ENCODE results near the gene UST. TPM values are rescaled to one million over a fixed set of nuclear protein-coding genes. Genes with fewer than 3 reads are reported as not detected.

UST gene
- total RNA-seq, 4 donors from 2014 or later = 9.6 to 34.6 (median 25.9) TPM

DNA sequence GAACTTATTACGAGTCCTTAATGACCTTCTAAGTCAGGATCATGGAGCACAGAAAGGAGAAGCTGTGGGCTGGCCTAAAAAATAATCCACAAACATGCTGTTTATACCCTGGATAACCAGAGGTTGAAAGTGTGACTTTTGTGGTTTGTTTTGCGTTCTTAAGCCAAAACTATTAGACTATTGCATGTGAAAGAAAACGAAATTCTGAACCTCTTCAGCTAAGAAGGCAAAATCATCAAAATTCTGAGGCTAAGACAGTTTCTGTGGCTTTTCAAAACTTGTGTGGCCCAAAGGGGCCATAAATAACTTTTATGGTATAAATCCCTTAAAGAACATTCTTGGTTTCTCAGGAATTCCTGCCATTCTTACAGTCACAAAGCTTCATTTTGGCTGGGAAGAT, 251.0 kb downstream of the UST start:
- TF ChIP-seq, protein P1, sequence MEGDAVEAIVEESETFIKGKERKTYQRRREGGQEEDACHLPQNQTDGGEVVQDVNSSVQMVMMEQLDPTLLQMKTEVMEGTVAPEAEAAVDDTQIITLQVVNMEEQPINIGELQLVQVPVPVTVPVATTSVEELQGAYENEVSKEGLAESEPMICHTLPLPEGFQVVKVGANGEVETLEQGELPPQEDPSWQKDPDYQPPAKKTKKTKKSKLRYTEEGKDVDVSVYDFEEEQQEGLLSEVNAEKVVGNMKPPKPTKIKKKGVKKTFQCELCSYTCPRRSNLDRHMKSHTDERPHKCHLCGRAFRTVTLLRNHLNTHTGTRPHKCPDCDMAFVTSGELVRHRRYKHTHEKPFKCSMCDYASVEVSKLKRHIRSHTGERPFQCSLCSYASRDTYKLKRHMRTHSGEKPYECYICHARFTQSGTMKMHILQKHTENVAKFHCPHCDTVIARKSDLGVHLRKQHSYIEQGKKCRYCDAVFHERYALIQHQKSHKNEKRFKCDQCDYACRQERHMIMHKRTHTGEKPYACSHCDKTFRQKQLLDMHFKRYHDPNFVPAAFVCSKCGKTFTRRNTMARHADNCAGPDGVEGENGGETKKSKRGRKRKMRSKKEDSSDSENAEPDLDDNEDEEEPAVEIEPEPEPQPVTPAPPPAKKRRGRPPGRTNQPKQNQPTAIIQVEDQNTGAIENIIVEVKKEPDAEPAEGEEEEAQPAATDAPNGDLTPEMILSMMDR (IDR thresholded peaks at IDR 0.05; ENCODE audit: low read depth) = no peak

DNA sequence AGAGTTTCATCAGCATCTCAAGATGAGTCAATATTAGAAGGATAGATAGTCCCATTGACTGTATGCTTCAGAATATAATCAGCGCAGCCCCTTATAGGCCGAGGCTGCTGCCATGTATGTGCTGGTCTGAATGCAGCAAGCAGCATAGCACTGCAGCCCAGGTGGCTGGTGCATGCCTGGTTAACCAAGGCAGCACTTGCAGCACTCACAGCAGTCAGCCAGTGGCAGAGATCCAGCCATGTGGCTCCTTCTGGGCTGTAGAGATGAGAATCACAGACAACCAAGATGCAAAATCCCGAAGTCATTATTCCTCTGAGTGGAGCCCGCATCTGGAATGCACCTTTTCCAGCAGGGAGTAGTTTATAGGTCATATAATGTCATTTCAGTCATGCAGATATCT, 251.9 kb downstream of the UST start:
- TF ChIP-seq, protein P1 (IDR thresholded peaks at IDR 0.05; ENCODE audit: low read depth) = no peak

DNA sequence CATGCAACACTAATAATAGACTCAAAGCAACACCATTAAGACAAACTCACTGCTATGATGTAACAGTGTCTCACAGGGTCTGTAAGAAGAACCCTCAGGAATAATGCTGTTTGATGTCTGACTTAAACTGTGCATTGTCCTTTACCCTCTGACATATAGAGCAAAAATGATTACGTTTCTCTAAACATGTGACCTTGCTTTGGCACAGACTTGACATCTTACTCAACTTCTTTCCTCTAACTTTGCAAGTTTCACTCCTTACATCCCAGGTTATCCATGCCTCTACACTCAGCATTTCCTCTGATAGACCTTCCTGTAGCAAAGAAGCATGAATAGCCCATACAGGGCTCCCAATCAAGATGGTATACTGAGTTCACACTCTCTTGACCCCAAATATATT, 252.7 kb downstream of the UST start:
- TF ChIP-seq, protein P1 (IDR thresholded peaks at IDR 0.05; ENCODE audit: low read depth) = no peak

DNA sequence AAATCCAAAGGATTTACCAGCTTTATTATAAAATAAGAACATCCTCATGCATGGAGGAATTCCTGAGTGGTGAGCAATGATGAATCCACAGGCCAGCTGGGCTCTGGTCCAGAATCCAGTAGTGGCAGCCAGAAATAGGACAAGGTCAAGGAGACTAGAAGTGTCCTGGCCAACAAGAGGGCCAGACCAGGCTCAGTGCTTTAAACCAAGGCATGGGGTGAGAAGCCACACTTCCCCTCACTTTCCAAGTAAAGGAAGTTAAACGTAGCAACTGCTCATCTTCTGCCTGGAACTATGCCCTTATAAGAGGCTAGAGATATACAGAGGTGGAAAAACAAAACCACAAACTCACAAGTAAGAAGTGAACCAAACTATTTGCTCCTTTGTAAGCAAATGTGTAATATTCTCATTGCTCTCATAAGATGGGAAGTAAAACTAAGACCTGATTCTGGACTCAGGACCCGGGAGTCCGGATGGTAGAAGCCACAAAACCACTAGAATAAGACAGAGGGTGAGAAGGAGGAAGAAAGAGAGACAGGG, 253.2 kb downstream of the UST start:
- TF ChIP-seq, protein P1 (IDR thresholded peaks at IDR 0.05; ENCODE audit: low read depth) = no peak

- TF ChIP-seq, protein P1 (IDR thresholded peaks at IDR 0.05; ENCODE audit: low read depth) = no peak
Observed at GRCh38 chr6:149001422-149001821, 254.6 kb downstream of the UST start.

- TF ChIP-seq, protein P1 (IDR thresholded peaks at IDR 0.05; ENCODE audit: low read depth) = no peak
Observed at GRCh38 chr6:149003560-149003959, 256.7 kb downstream of the UST start.

DNA sequence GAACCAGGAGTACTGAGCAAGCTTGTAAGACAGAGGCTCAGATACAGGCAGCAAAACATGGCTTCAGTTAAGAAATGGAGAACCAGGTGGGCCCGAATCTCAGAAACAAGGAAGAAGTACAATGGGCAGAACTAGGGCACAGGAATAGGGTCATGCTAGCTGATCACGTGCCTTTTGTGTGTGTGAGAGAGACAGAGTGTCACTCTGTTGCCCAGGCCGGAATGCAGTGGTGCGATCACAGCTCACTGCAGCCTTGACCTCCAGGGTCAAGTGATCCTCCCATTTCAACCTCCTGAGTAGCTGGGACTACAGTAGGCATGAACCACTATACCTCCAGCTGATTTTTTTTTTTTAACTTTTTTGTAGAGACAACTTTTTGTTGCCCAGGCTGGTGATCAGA, 257.8 kb downstream of the UST start:
- TF ChIP-seq, protein P1 (IDR thresholded peaks at IDR 0.05; ENCODE audit: low read depth) = no peak

Measured in subcutaneous adipose tissue (tissue), 4 donors.